Jurkat, Clone E6-1 (cell line): ENCODE data around the gene EIF4A3.
A peak's percentile ranks its signal among the peaks of the same experiment; 100 is the strongest.

Source experiments
- DNase-seq: peaks from one replicate; pipeline ENCODE4 v3.0.0-alpha.2; 2011; ENCODE audit warnings: low read depth, low spot score
- H3K4me3 ChIP-seq: 2 replicates; pipeline ENCODE4 v1.5.1; 2011; ENCODE audit warnings: mild to moderate bottlenecking, low read length, control low read depth, moderate library complexity

Gene EIF4A3

DNA sequence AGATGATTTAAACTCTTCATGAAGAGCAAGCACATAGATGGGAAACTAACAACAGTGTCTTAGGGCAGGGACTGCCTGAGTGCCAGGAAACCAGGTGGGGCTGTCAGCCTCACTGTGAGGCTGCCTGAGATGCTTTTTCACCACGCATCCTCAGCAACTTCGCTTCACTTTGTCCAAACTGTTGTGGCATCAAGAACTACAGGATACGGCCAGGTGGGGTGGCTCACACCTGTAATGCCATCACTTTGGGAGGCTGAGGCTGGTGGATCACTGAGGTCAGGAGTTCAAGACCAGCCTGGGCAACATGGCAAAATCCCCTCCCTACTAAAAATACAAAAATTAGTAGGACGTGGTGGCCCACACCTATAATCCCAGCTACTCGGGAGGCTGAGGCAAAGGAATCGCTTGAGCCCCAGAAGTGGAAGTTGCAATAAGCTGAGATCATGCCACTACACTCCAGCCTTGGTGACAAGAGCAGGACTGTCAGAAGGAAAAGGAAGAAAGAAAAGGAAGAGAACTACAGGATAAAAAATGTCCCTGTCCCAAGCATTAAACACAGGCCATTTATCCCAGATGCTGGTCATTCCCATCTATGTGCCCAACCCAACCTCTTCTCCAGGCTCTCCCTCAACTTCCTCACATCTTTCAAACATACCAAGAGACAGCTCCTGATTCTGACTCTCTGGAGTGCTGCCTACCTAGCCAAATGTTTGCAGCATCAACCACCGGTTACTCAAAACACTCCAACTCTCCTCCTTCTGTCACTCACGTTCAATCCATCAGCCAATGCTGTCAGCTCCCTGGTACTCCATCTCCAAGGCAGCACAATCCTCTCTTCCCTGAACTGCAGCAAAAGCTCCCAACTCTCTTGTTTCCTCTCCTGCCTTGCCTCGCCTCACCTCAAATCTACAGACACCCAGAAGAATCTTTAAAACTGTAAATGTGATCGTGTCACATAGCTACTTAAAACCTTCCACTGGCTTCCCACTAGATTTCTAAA lies 1.6 kb downstream of the EIF4A3 start:
- DNase-seq: no peak
- H3K4me3 ChIP-seq: peak overlapping the region; percentile 87

DNA sequence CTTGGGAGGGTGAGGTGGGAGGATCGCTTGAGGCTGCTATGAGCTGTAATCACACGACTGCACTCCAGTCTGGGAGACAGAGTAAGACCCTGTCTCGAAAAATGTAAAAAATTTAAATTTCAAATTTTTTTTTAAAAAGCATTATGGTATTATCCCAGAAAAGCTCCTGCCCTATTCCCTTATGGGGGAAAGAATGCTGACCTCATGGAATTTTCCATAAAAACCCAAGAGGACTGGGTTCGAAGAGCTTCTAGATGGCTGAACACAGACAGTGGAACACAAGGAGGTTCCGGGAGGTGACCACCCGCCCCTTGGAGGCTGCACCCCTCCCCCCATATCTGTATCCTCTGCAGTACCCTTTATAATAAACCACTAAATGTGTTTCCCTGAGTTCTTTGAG lies 4.0 kb downstream of the EIF4A3 start:
- no peak for DNase-seq
- H3K4me3 ChIP-seq: no peak overlapping the region

DNA sequence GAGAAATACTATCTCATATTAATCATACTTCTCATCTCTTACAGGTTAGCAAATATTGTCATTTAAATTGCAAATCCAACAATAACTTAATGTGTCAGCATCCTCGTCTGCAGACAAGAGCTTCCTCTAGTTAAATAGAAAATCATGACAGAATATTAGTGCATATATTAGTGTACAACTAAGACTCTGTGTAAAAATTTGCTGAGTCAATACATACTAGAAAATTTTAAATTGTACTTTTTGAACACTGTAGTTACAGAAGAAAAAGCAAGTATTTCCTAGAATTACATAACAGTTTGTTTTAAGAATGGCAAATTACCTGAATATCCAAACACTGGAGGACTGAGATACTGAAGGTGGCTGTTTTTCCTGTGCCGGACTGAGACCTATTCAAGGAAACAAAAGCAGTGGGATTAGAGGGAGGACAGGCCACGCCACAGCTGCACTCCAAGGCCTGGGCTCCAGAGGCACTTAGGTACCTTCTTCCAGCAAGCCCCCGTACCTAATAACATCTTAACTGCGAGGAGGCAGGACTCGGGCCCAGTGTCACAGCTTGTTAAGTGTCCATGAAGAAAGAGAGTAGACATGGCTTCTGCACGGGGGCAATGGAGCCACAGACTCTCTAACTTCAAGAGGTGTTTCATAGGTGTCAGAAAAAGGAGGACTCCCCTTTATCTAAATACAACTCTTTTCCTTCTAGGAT lies 5.3 kb downstream of the EIF4A3 start:
- no peak for DNase-seq
- H3K4me3 ChIP-seq: no peak overlapping the region

DNA sequence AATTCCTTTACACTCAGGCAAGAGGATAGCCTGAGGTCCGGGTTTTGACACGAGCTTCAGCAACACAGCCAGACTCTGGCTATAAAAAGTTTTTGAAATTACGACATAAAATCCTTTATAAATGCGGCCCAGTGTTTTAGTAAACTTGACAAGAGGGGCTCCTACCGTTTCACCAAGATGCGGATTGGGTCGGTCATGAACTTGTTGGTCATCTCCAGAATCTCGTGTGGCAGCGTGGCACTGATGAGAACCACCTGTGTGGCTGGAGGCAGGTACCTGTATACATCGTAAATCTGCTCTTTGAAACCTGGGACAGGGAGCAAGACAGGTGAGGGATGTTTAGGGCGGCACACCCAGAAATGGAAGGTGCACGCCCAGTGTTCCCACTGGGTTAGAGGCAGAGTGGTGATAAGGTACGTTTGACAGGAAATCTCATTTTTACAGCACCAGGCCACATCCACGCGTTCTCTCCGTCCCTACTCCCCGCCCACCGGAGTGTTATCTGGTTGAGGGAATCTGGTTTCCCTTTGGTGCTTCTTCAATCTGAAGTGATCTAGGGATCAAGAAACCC lies 8.0 kb downstream of the EIF4A3 start:
- H3K4me3 ChIP-seq: no peak overlapping the region
- no peak for DNase-seq

DNA sequence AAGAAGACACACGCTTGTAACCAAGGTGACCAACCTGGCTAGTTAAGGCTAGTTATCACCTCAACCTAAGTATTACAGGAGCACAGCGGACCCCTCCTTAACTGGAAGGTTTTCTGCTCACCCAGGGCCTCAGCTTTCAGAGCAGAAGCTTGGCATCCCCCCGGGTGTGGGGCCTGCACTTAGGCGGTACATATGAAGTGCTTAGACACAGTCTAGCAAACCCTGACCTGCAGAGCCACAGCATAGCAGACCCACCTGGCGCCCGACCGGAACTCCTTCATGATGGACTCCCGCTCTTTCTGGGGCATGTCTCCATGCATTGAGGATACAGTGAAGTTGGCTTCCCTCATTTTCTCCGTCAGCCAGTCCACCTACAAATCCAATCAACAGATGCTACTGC lies 9.8 kb downstream of the EIF4A3 start:
- DNase-seq: no peak
- no peak overlapping the region for H3K4me3 ChIP-seq

DNA sequence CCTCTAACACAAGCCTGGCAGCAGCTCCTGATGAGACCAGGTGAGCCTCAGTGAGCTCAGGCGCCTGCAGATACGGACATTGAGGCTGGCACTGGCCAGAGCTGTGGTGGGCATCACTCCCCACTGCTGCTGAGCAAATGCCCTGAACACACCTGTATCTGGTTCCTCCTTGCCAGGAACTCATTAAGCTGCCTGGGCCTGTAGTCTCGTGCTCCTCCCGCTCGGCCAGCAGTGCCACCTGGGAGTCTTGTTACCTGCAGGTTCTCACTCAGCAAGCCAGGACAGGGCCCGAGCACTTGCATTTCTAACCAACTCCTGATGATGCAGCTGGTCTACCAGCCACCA lies 13.3 kb downstream of the EIF4A3 start:
- no peak overlapping the region for H3K4me3 ChIP-seq
- no peak for DNase-seq

DNA sequence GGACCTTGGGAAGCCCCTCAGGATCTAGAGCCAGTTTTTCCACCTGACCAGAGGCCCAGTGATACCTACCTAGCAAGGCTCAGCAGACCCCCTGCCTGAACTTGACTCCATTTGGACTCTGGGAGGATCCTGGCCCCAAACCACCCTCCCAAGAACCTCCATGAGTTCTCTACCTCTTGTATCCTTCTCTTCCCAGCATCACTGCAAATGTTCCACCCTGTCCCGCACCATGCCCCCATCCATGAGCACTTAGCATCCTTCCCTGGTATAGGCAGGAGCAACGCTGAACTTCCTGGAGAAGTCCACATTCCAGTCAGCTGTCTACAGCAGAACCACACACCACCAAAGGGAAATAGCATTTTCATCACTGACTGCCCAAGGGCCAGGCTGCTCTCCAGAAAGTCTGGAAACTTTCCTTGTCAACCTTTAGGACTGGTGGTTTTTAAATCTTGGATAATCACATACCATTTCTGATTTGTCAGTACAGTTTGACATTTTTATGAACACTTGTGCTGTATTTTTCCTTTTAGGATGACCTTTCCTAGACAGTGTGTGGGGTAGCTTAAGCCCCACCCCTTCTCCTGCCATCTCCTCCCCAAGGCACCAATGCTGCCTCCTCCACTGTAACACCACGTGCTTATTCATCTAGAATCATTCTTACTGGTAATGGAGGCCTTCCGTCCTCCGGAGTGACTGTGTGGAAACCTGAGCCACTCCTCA lies 13.9 kb downstream of the EIF4A3 start:
- H3K4me3 ChIP-seq: no peak overlapping the region
- no peak for DNase-seq

DNA sequence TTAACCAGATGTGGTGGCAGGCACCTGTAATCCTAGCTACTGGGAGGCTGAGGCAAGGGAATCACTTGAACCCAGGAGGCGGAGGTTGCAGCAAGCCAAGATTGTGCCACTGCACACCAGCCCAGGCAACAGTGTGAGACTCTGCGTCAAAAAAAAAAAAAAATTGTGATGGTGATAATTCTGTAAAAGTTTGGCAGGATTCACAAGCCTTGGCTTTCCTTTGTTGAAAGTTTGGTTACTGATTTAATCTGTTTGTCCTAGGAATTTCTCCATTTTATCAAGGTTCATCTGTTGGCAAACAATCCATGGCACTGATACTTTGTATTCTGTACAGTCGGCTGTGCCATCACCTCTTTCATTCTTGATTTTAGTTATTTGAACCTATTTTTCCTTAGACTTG lies 15.9 kb downstream of the EIF4A3 start:
- no peak overlapping the region for H3K4me3 ChIP-seq
- DNase-seq: no peak

DNA sequence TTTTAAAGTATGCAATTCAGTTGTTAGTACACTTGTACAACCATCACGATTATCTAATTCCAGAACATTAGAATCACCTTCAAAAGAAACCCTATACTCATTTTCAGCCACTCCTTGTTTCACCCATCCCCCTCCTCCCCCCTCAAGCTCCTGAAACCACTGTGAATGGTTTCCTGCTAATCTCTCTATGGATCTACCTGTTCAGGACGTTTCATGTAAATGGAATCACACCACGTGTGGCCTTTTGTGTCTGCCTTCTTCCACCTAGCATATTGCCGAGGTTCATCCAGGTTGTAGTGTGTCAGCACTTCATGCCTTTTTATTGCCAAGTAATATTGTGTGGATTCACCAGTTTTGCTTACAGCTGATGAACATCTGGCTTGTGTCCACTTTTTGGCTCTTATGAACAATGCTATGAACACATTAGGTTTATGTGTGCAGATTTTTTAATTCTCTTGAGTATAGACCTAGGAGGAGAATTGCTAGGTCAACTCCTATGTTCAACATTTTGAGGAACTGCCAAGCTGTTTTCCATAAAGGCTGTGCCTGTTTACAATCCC lies 17.8 kb downstream of the EIF4A3 start:
- DNase-seq: no peak

DNA sequence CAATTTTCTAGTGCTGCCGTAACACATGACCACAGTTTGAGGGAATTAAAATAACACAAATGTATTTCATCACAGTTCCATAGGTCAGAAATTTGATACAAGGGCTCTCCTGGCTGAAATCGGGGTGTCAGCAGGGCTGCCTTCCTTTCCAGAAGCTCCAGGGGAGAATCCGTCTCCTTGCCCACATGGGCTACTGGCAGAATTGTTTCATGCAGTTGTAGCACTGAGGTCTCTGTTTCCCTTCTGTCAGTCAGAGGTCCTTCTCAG lies 20.5 kb downstream of the EIF4A3 start:
- no peak overlapping the region for H3K4me3 ChIP-seq
- no peak for DNase-seq

More for the DNA sequence above, 17.8 kb downstream of the EIF4A3 start:
- H3K4me3 ChIP-seq: no peak overlapping the region

DNA sequence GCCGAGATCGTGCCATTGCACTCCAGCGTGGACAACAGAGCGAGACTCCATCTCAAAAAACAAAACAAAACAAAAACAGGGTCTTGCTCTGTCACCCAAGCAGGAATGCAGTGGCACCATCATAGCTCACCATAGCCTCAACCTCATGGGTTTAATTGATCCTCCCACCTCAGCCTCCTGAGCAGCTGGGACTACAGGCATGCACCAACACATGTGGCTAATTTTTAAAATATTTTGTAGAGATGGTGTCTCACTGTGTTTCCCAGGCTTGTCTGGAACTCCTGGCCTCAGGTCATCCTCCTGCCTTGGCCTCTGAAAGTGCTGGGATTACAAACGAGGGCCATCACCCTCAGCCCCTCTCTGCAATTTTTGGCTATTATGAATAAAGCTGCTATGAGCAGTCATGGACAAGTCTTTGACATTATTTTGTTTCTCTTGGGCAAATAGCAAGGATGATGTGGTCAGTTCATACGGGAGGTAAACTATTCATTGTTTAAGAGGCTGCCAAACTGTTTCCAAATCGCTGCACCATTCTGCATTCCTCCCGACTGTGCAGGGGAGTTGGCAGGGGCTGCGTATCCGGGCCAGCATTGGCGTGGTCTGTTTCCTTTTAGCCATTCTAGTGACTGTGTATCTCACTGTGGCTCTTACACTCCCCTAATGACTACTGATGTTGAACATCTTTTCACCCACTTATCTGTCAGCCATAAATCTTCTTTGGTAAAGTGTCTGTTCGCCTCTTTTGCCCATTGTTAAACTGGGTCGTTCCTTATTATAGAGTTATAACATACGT lies 21.1 kb downstream of the EIF4A3 start:
- no peak for DNase-seq
- no peak overlapping the region for H3K4me3 ChIP-seq

DNA sequence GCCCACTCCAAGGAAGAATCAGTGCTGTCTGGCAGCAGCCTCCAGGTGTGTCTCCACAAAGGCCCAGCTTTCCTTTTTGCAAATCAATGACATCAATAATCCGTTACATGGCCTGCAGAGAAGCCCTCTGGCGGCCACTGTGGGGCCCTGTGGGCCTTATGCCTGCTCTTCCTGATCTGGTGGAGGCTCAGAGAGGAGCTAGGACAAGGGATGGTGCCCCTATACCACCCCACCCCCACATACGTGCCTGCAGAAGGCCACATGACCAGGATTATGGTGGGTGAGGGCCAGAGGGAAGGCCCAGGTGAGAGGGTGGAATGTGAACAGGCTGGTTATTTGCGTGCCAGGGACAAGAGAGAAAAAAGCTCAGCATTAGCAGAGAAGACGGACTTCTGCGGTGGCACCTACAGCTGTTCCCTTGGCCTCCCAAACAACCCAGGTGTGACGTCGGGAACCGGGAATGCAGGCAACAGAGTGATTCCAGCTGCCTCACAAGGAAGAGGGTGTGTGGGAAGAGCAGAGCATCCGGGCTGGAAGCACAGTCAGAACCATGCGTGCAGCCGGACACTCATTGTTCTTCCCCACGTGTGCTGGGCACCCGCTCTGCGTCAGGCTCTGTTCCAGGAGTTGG lies 22.5 kb downstream of the EIF4A3 start:
- DNase-seq: no peak

DNA sequence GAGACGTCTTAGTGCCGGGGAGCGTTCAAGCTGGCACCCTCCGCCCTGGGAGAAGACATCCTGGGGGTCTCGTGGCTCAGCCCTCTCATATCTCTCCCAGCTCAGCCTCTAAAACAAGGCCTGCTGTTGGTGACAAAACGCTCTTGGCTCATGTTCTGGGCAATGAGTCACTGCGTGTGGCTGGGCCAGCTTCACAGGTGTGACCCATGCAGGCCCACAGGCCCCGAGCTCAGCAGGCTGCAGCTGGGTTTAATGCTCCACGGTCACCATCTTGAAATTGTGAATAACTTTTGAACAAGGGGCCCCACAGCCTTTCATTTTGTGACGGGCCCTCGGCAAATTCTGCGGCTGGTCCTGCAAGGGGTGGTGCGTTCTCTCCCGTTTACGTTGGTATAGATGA lies 23.1 kb downstream of the EIF4A3 start:
- no peak overlapping the region for H3K4me3 ChIP-seq
- no peak for DNase-seq

More for the DNA sequence above, 22.5 kb downstream of the EIF4A3 start:
- H3K4me3 ChIP-seq: no peak overlapping the region

DNA sequence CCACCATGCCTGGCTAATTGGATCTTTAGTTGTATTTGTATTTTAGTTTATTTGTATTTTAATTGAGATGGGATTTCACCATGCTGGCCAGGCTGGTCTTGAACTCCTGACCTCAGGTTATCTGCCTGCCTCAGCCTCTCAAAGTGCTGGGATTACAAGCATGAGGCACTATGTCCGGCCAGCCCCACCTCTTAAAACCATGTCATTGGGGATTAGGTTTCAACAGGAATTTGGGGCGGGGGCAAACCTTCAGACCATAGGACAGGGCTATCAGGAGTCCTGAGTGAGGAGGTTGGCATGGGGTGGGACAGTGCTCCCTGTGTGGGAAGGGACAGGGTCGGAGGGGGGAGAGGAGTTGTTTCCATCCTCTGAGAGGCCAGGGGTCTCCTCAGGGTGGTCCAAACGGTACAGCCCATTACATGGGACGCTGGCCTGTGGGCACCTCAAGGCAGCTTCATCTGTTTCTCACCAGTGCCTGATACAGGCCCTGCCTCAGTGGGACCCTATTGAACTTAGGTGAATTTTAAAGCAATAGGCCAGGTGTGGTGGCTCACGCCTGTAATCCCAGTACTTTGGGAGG lies 23.9 kb downstream of the EIF4A3 start:
- no peak overlapping the region for H3K4me3 ChIP-seq
- DNase-seq: no peak

DNA sequence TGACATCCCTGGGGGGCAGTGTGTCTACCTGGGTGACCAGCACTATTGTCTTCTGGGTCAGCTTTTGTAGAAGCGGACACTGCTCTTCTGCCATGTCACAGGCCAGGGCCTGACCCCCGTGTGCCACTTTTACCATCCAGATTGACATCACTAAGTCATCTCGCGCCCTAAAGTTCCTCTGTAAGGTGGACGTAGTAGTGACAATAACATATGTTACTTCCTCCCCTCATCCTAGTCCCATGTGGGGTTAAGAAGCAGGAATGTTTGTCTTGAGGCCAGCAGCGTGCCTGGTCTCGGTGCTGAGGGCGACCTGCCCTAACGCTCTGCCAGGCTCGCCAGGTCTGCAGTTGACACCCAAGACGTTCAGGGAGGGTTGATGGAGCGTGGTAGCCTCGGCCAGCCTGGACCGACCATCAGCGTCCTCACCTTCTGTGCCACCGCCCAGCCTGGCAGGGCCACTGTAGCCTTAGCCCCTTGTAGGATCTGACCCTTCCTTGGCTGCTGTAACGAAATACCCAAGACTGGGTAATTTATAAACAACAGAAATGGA lies 24.8 kb downstream of the EIF4A3 start:
- H3K4me3 ChIP-seq: no peak overlapping the region
- no peak for DNase-seq

DNA sequence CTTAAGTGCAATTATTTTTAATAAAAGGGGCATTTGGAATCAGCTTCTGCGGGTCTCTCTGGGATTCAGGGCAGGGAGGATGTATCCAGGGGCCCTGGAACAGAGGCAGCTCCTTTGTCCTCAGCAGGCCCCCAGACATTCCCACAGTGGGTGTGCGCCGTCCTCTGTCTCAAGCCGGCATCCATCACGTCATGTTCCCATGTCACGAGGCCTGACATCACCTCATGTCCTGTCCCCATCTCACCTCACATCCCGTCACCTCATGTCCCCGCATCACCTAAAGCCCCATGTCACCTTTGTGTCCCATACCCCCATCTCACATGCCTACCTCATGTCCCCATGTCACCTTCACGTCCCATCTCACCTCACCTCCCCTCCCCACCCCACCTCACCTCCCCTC lies 27.1 kb downstream of the EIF4A3 start:
- no peak for DNase-seq
- H3K4me3 ChIP-seq: no peak overlapping the region

DNA sequence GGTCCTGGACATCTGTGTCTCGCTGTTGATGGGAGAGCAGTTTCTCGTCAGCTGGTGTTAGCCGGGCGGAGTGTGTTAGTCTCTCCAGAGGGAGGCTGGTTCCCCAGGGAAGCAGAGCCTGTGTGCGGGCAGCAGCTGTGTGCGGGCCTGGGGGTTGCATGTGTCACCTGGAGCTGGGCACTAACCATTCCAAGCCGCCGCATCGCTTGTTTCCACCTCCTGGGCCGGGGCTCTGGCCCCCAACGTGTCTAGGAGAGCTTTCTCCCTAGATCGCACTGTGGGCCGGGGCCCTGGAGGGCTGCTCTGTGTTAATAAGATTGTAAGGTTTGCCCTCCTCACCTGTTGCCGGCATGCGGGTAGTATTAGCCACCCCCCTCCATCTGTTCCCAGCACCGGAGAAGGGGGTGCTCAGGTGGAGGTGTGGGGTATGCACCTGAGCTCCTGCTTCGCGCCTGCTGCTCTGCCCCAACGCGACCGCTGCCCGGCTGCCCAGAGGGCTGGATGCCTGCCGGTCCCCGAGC lies 27.6 kb downstream of the EIF4A3 start:
- H3K4me3 ChIP-seq: no peak overlapping the region
- no peak for DNase-seq
